Measurements from ENCODE around the gene SLIT3.

The SLIT3 gene

GRCh38 chr5:169283887-169284286, 17.1 kb downstream of the SLIT3 start:
- DNase-seq (ENCODE audit: low read depth): no peak
- no peak for TF ChIP-seq CTCF (conservative IDR thresholded peaks at IDR 0.05; ENCODE audit: low read length)
- H3K4me3 ChIP-seq (ENCODE audit: low read length): no peak overlapping the region

- no peak overlapping the region for H3K4me3 ChIP-seq (ENCODE audit: low read length)
- TF ChIP-seq CTCF (conservative IDR thresholded peaks at IDR 0.05; ENCODE audit: low read length): no peak
- DNase-seq (ENCODE audit: low read depth): peak; percentile 68
These were observed 19.3 kb downstream of the SLIT3 start for GRCh38 chr5:169281625-169282024.

GRCh38 chr5:169280696-169281095, 20.2 kb downstream of the SLIT3 start:
- H3K4me3 ChIP-seq (ENCODE audit: low read length): no peak overlapping the region
- DNase-seq (ENCODE audit: low read depth): no peak
- no peak for TF ChIP-seq CTCF (conservative IDR thresholded peaks at IDR 0.05; ENCODE audit: low read length)

- TF ChIP-seq CTCF (conservative IDR thresholded peaks at IDR 0.05; ENCODE audit: low read length): no peak
- DNase-seq (ENCODE audit: low read depth): no peak
- no peak overlapping the region for H3K4me3 ChIP-seq (ENCODE audit: low read length)
These were observed 20.7 kb downstream of the SLIT3 start for GRCh38 chr5:169280286-169280685.

GRCh38 chr5:169279125-169279524, 21.8 kb downstream of the SLIT3 start:
- no peak for DNase-seq (ENCODE audit: low read depth)
- no peak overlapping the region for H3K4me3 ChIP-seq (ENCODE audit: low read length)
- no peak for TF ChIP-seq CTCF (conservative IDR thresholded peaks at IDR 0.05; ENCODE audit: low read length)

GRCh38 chr5:169273881-169274280, 27.1 kb downstream of the SLIT3 start:
- TF ChIP-seq CTCF (conservative IDR thresholded peaks at IDR 0.05; ENCODE audit: low read length): no peak
- DNase-seq (ENCODE audit: low read depth): no peak
- H3K4me3 ChIP-seq (ENCODE audit: low read length): no peak overlapping the region

GRCh38 chr5:169273451-169273850, 27.5 kb downstream of the SLIT3 start:
- DNase-seq (ENCODE audit: low read depth): no peak
- TF ChIP-seq CTCF (conservative IDR thresholded peaks at IDR 0.05; ENCODE audit: low read length): no peak
- no peak overlapping the region for H3K4me3 ChIP-seq (ENCODE audit: low read length)
